Fibroblast of mammary gland (primary cell): ENCODE results near the gene CERS4.

Source experiments
- DNase-seq: peaks from one replicate; pipeline ENCODE4 v3.0.0-alpha.2; 2010; ENCODE audit warnings: low read depth
- H3K4me3 ChIP-seq: 2 replicates; pipeline ENCODE4 v1.5.1; 2011; ENCODE audit warnings: low read depth, mild to moderate bottlenecking, low read length, moderate library complexity; ENCODE audit not compliant: control insufficient read depth
- TF ChIP-seq, protein P1 (sequence below): conservative IDR thresholded peaks from 2 replicates; pipeline ENCODE4 v1.5.1; 2011; ENCODE audit warnings: low read depth, low read length, inconsistent platforms; ENCODE audit not compliant: control insufficient read depth, insufficient read depth

Gene CERS4

DNA sequence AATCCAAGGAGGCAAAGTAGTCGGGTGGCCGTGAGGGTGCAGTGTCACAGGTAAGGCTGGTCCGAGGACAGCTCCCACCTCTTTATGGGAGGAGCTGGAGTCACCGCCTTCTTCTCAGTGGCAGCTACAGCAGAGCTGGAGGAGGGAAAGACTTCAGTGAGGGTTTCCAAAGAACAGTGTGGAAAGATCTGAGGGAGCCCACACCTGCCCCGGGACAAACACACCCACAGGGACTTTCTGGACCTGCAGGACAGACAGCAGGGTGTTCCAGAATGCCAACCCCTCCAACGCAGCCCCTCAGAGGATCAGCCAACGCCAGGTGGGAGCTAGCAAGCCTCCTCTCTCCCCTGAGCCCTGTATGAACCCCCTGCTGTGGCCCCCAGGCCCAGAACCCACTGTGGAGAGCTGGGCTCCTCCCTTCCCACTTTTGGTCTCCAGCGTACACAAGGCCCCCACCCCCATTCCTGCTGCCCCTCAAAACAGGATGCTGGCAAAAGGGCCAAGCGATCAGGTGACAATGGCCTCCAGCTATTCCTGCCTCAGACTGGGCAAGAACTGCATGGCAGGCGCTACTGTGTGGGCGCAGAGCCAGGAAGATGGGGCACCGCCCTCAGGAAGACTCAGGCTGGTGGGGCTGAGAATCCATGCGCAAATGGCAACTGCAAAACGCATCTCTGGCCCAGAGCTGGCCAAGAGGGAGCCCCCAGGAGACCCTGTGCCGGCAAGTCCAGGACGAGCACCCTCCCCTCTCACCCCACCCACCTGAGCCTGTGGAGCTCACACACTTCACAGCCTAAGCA lies 102.5 kb downstream of the CERS4 start:
- TF ChIP-seq, protein P1, sequence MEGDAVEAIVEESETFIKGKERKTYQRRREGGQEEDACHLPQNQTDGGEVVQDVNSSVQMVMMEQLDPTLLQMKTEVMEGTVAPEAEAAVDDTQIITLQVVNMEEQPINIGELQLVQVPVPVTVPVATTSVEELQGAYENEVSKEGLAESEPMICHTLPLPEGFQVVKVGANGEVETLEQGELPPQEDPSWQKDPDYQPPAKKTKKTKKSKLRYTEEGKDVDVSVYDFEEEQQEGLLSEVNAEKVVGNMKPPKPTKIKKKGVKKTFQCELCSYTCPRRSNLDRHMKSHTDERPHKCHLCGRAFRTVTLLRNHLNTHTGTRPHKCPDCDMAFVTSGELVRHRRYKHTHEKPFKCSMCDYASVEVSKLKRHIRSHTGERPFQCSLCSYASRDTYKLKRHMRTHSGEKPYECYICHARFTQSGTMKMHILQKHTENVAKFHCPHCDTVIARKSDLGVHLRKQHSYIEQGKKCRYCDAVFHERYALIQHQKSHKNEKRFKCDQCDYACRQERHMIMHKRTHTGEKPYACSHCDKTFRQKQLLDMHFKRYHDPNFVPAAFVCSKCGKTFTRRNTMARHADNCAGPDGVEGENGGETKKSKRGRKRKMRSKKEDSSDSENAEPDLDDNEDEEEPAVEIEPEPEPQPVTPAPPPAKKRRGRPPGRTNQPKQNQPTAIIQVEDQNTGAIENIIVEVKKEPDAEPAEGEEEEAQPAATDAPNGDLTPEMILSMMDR = no peak
- DNase-seq = no peak
- H3K4me3 ChIP-seq = no peak overlapping the region
